GM12878 (cell line): Measurements from ENCODE around the gene ARAP3. TPM values are rescaled to one million over a fixed set of nuclear protein-coding genes. Genes with fewer than 3 reads are reported as not detected.

ENCODE experiments used
- ASH2L ChIP-seq: fragments of 300-600, 200-600 bp; sonication (generic); IDR thresholded peaks from 2 replicates; pipeline ENCODE4 v1.6.1; 2017; ENCODE audit warnings: low read depth, mild to moderate bottlenecking, borderline replicate concordance
- ATF7 ChIP-seq: fragments of 450-650 bp; IDR thresholded peaks from 2 replicates; pipeline ENCODE4 v1.6.1; 2016; ENCODE audit warnings: low read depth, mild to moderate bottlenecking
- BCL11A ChIP-seq: IDR thresholded peaks from 2 replicates; pipeline ENCODE4 v1.6.1; 2011; ENCODE audit warnings: low read depth, low read length
- CHD2 ChIP-seq: IDR thresholded peaks from 2 replicates; pipeline ENCODE4 v1.6.1; 2011; ENCODE audit warnings: low read depth, low read length, improper control_type of control experiment, borderline replicate concordance
- EED ChIP-seq: sonication (generic); IDR thresholded peaks from 2 replicates; pipeline ENCODE4 v1.6.1; 2016; ENCODE audit warnings: antibody characterized with exemption, low read depth
- EP300 ChIP-seq, 2 experiments: fragments of 150-350 bp in 1 of 2; IDR thresholded peaks; 2 replicates each; pipeline ENCODE4 v1.6.1; 2011 to 2012; ENCODE audit warnings: low read depth in 2 of 2, low read length in 2 of 2, borderline replicate concordance in 1 of 2, improper control_type of control experiment in 1 of 2, inconsistent platforms in 1 of 2; ENCODE audit not compliant: control insufficient read depth in 1 of 2
- ESRRA ChIP-seq: IDR thresholded peaks from 2 replicates; pipeline ENCODE4 v1.6.1; 2012; ENCODE audit warnings: mild to moderate bottlenecking, low read length, improper control_type of control experiment
- JUND ChIP-seq: IDR thresholded peaks from 2 replicates; pipeline ENCODE4 v1.6.1; 2012; ENCODE audit warnings: low read depth, mild to moderate bottlenecking, low read length, improper control_type of control experiment, moderate library complexity
- KLF5 ChIP-seq: fragments of 450-650 bp; IDR thresholded peaks from 2 replicates; pipeline ENCODE4 v1.6.1; 2014; ENCODE audit warnings: mild to moderate bottlenecking; ENCODE audit not compliant: partially characterized antibody
- MEF2B ChIP-seq: fragments of 450-650 bp; IDR thresholded peaks from 2 replicates; pipeline ENCODE4 v1.6.1; 2018; ENCODE audit warnings: mild to moderate bottlenecking, moderate library complexity; ENCODE audit not compliant: partially characterized antibody, poor library complexity, severe bottlenecking
- PAX5 ChIP-seq: IDR thresholded peaks from 2 replicates; pipeline ENCODE4 v1.6.1; 2011; ENCODE audit warnings: low read depth, low read length, borderline replicate concordance
- PML ChIP-seq: IDR thresholded peaks from 2 replicates; pipeline ENCODE4 v1.6.1; 2012; ENCODE audit warnings: low read length, inconsistent platforms
- POLR2A ChIP-seq: IDR thresholded peaks from 2 replicates; pipeline ENCODE4 v1.6.1; 2011; ENCODE audit warnings: low read depth, mild to moderate bottlenecking, low read length
- RFX5 ChIP-seq: IDR thresholded peaks from 2 replicates; pipeline ENCODE4 v1.6.1; 2011; ENCODE audit warnings: low read depth, low read length, improper control_type of control experiment
- RUNX3 ChIP-seq: IDR thresholded peaks from 2 replicates; pipeline ENCODE4 v1.6.1; 2012; ENCODE audit warnings: low read length, inconsistent platforms
- SKIL ChIP-seq: fragments of 450-650 bp; IDR thresholded peaks from 2 replicates; pipeline ENCODE4 v1.6.1; 2017; ENCODE audit warnings: mild to moderate bottlenecking, low read depth, inconsistent platforms; ENCODE audit not compliant: poor library complexity, severe bottlenecking
- TCF7 ChIP-seq: IDR thresholded peaks from 2 replicates; pipeline ENCODE4 v1.6.1; 2014; ENCODE audit warnings: antibody characterized with exemption, borderline replicate concordance
- USF2 ChIP-seq: IDR thresholded peaks from 2 replicates; pipeline ENCODE4 v1.6.1; 2011; ENCODE audit warnings: low read depth, low read length, improper control_type of control experiment, borderline replicate concordance
- YY1 ChIP-seq: IDR thresholded peaks from 2 replicates; pipeline ENCODE4 v1.6.1; 2011; ENCODE audit warnings: low read depth, mild to moderate bottlenecking, low read length
- ZBED1 ChIP-seq: IDR thresholded peaks from 2 replicates; pipeline ENCODE4 v1.6.1; 2016; ENCODE audit warnings: borderline replicate concordance
- polyA plus RNA-seq, 11 experiments: library from polyadenylated mRNA; depleted of rRNA in 4 of 11; unstranded in 6 of 11; stranded (reverse) in 5 of 11; fragments of >200 nt; fragmentation: Nextera tagmentation in 4 of 11; fragmentation: Illumina TruSeq in 1 of 11; extraction: Ambion mirVana in 4 of 11; extraction: Trizol in 1 of 11; gene quantifications; 1 replicate in 1 of 11; 2 replicates in 10 of 11; pipeline versions ENCODE4 v1.2.1 to v1.2.3, GENCODE V29; 2011 to 2016; ENCODE audit warnings: inconsistent platforms in 2 of 11, missing spikeins in 2 of 11, low read depth in 1 of 11
- total RNA-seq, 4 experiments: library from RNA; depleted of rRNA in 3 of 4; stranded (reverse); fragments of >200 nt in 3 of 4; fragmentation: Illumina TruSeq in 1 of 4; extraction: Trizol in 1 of 4; gene quantifications; 2 replicates each; pipeline versions ENCODE4 v1.2.1 to v1.2.3, GENCODE V29; 2013 to 2021
- TF ChIP-seq, protein P1 (sequence below): fragments of 450-650 bp; IDR thresholded peaks from 2 replicates; pipeline ENCODE4 v1.6.1; 2018; ENCODE audit warnings: borderline replicate concordance, mild to moderate bottlenecking; ENCODE audit not compliant: partially characterized antibody
- TF ChIP-seq, protein P2 (sequence below): fragments of 450-650 bp; formaldehyde crosslinking; IDR thresholded peaks from 2 replicates; pipeline ENCODE4 v1.4.0; 2022; ENCODE audit warnings: mild to moderate bottlenecking, moderate library complexity

The ARAP3 gene
- total and polyA plus RNA-seq, 10 of the 15 experiments (the other 5 are each of a cell fraction or from before 2014, with no cell fraction given) = 0.01 to 0.08 TPM; not detected in 8

DNA sequence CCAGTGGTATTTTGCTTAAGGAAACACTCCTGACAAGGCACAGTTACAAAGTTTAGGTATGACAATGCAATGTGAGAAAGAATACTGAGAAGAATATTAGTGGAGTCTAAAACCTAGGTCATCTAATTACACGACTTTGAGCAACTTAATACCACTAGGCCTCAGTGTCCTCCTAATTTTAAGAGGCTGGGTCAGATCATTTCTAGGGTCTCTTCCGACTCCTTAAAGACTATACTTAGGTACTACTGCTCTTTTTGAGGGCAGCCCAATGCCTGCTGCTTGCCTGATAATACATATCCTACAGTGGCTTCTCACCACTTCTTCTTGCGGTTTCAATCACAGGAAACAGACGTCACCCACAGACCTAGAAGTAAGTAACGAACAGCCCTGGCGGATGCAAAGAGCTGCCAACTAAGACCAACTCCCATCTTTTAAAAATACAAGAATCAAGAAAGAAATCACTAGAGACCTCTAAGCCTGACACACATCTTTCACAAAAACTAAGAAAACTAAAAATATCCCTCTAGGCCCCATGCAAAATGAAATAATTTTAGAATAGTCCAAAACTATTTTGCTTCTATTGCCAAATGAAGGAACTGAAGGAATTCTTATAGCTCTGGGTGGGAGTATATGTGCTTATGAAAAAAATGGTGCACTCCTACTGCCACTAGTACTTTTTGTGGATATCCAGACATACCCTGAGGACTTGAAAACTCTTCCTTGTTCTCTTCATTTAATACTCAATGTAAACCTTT is 76.3 kb downstream of the ARAP3 start (continued):
- TF ChIP-seq, protein P1, sequence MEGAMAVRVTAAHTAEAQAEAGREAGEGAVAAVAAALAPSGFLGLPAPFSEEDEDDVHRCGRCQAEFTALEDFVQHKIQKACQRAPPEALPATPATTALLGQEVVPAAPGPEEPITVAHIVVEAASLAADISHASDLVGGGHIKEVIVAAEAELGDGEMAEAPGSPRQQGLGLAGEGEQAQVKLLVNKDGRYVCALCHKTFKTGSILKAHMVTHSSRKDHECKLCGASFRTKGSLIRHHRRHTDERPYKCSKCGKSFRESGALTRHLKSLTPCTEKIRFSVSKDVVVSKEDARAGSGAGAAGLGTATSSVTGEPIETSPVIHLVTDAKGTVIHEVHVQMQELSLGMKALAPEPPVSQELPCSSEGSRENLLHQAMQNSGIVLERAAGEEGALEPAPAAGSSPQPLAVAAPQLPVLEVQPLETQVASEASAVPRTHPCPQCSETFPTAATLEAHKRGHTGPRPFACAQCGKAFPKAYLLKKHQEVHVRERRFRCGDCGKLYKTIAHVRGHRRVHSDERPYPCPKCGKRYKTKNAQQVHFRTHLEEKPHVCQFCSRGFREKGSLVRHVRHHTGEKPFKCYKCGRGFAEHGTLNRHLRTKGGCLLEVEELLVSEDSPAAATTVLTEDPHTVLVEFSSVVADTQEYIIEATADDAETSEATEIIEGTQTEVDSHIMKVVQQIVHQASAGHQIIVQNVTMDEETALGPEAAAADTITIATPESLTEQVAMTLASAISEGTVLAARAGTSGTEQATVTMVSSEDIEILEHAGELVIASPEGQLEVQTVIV = no peak
- peak; percentile 38 for TF ChIP-seq MEF2B
- TF ChIP-seq EP300 (IDR thresholded peaks at IDR 0.05; ENCODE audit: borderline replicate concordance in 1 of 2, control insufficient read depth in 1 of 2, low read depth in 2 of 2, low read length in 2 of 2) = peak; percentile 58 to 81
- TF ChIP-seq YY1 = 0 out of 2 replicates have a peak, but pooled peaks have one; percentile 51
- TF ChIP-seq USF2 = peak; percentile 35; the same call in 1 of the 2 replicates
- no peak for TF ChIP-seq POLR2A
- TF ChIP-seq, protein P2, sequence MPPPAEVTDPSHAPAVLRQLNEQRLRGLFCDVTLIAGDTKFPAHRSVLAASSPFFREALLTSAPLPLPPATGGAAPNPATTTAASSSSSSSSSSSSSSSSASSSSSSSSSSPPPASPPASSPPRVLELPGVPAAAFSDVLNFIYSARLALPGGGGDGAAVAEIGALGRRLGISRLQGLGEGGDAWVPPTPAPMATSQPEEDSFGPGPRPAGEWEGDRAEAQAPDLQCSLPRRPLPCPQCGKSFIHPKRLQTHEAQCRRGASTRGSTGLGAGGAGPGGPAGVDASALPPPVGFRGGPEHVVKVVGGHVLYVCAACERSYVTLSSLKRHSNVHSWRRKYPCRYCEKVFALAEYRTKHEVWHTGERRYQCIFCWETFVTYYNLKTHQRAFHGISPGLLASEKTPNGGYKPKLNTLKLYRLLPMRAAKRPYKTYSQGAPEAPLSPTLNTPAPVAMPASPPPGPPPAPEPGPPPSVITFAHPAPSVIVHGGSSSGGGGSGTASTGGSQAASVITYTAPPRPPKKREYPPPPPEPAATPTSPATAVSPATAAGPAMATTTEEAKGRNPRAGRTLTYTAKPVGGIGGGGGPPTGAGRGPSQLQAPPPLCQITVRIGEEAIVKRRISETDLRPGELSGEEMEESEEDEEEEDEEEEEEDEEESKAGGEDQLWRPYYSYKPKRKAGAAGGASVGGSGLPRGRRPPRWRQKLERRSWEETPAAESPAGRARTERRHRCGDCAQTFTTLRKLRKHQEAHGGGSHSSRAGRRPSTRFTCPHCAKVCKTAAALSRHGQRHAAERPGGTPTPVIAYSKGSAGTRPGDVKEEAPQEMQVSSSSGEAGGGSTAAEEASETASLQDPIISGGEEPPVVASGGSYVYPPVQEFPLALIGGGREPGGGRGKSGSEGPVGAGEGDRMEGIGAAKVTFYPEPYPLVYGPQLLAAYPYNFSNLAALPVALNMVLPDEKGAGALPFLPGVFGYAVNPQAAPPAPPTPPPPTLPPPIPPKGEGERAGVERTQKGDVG (CRISPR knock-in tag) = no peak
- 0 out of 2 replicates have a peak, but pooled peaks have one; percentile 49 for TF ChIP-seq CHD2
- no peak for TF ChIP-seq TCF7
- peak; percentile 91 for TF ChIP-seq EED
- TF ChIP-seq RUNX3 = peak; percentile 99
- TF ChIP-seq ZBED1 = peak; percentile 47; the same call in 1 of the 2 replicates
- TF ChIP-seq ATF7 = peak; percentile 95
- peak; percentile 83 for TF ChIP-seq SKIL
- TF ChIP-seq ASH2L = peak; percentile 74; the same call in 1 of the 2 replicates
- no peak for TF ChIP-seq KLF5
- peak; percentile 46; the same call in 1 of the 2 replicates for TF ChIP-seq PAX5
- TF ChIP-seq JUND = peak; percentile 21; the same call in 1 of the 2 replicates
- no peak for TF ChIP-seq ESRRA
- 0 out of 2 replicates have a peak, but pooled peaks have one; percentile 28 for TF ChIP-seq PML
- no peak for TF ChIP-seq RFX5
- TF ChIP-seq BCL11A = peak; percentile 90
